ENCODE data around the gene HOXB2. TPM values are rescaled to one million over a fixed set of nuclear protein-coding genes. Genes with fewer than 3 reads are reported as not detected.
A peak's percentile ranks its signal among the peaks of the same experiment; 100 is the strongest.

HOXB2 gene
- polyA plus RNA-seq, 3 donors, result 1.6 to 3.8 (median 3.3) TPM

DNA sequence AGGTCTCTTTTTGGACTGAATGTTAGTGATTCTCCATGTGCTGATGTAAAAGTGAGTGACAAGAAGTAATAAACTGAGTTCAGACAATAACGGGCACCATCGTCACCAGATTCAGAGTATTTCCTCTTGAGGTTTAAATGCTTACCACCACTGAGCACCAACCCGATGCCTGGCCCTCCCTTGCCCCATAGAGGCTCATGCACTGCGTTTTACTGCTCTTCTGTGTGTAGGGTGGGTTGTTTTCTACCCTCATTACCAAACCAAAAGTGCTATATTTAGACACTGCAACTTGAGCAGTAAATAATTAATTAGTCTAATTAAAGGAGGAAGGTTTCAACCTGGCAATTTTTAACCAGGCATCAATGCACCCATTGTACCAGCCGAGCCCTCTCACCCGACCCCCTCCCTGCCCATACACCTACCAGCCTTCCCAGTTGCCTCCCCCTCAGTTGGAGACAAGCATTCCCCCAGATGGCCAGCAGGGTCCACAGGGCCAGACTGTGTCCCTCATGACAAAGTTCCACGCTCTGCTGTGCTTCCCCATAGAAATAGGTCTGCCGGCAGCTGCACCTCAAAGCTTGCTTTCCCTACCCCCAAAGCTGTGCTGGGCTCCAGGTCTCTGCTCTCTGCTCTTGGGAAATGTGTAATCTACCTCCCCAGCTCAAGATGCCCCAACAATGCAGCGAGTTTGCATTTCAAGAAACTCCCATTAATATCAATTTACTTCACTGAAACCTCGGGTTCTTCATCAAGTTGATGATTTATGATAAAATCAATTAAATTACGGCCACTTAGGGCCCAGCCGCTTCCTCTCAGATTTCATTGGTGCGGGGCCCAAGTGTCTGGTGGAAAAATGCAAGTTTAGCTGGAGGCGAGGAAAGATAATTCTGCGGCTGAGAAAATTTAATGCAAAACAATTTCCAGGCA lies 17.2 kb upstream of the HOXB2 start:
- H4K20me1 ChIP-seq (ENCODE audit: insufficient read depth, low read length), result no peaks in the 10 kb centered on the region
- H3K9me3 ChIP-seq (replicated peaks in 1 of 2; ENCODE audit: control insufficient read depth in 1 of 2, insufficient read depth in 1 of 2, low read length in 2 of 2), result no peaks in the 10 kb centered on the region
- peak overlapping the region in 1 of 2 donors; percentile 52 for H3K4me3 Mint-ChIP-seq
- TF ChIP-seq, protein P1, sequence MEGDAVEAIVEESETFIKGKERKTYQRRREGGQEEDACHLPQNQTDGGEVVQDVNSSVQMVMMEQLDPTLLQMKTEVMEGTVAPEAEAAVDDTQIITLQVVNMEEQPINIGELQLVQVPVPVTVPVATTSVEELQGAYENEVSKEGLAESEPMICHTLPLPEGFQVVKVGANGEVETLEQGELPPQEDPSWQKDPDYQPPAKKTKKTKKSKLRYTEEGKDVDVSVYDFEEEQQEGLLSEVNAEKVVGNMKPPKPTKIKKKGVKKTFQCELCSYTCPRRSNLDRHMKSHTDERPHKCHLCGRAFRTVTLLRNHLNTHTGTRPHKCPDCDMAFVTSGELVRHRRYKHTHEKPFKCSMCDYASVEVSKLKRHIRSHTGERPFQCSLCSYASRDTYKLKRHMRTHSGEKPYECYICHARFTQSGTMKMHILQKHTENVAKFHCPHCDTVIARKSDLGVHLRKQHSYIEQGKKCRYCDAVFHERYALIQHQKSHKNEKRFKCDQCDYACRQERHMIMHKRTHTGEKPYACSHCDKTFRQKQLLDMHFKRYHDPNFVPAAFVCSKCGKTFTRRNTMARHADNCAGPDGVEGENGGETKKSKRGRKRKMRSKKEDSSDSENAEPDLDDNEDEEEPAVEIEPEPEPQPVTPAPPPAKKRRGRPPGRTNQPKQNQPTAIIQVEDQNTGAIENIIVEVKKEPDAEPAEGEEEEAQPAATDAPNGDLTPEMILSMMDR (IDR thresholded peaks at IDR 0.05), result peak; percentile 14
- no peaks in the 10 kb centered on the region for H3K79me2 ChIP-seq (ENCODE audit: insufficient read depth, low read length)
- peaks cover 22 to 58% of the 10 kb centered on the region in 2 donors for H3K27me3 ChIP-seq (ENCODE audit: control insufficient read depth in 2 of 2, insufficient read depth in 2 of 2, low read length in 2 of 2)
- intact Hi-C loops (cut with micrococcal nuclease), result no loop called here
- no peak overlapping the region for H3K27ac Mint-ChIP-seq
- H2AFZ ChIP-seq (ENCODE audit: insufficient read depth, low read depth, low read length, poor library complexity, severe bottlenecking), result no peak overlapping the region
- no peaks in the 10 kb centered on the region for H3K4me1 ChIP-seq (ENCODE audit: control insufficient read depth in 1 of 2, insufficient read depth in 2 of 2, low read length in 2 of 2)
- H3K4me2 ChIP-seq (replicated peaks; ENCODE audit: extremely low read depth, low read length, poor library complexity, severe bottlenecking), result no peak overlapping the region
- H3K9me3 Mint-ChIP-seq, result peaks cover 0 to 4% (median 0%) of the 10 kb centered on the region in 7 donors
- DNase-seq, result no peak
- no peaks in the 10 kb centered on the region for H3K36me3 ChIP-seq (replicated peaks in 1 of 2; ENCODE audit: control insufficient read depth in 1 of 2, insufficient read depth in 2 of 2, low read length in 2 of 2)
- no peak overlapping the region for H3K9ac ChIP-seq (ENCODE audit: insufficient read depth, low read length, poor library complexity, severe bottlenecking)
- 83% methylated on average over 7 of the region's 15 CpGs for WGBS (ENCODE audit: insufficient coverage)
- peaks cover 0 to 6% of the 10 kb centered on the region in 2 donors for H3K36me3 Mint-ChIP-seq
- H3K27me3 Mint-ChIP-seq (ENCODE audit: low read depth in 3 of 3), result peaks cover 39 to 45% (median 40%) of the 10 kb centered on the region in 3 donors
- H3K4me1 Mint-ChIP-seq, result peaks cover 2% of the 10 kb centered on the region
- no peak overlapping the region for H3K27ac ChIP-seq (ENCODE audit: low read depth in 1 of 2, low read length in 2 of 2)
- H3K4me3 ChIP-seq (replicated peaks in 1 of 3; ENCODE audit: low read depth in 2 of 3, low read length in 3 of 3), result no peak overlapping the region

DNA sequence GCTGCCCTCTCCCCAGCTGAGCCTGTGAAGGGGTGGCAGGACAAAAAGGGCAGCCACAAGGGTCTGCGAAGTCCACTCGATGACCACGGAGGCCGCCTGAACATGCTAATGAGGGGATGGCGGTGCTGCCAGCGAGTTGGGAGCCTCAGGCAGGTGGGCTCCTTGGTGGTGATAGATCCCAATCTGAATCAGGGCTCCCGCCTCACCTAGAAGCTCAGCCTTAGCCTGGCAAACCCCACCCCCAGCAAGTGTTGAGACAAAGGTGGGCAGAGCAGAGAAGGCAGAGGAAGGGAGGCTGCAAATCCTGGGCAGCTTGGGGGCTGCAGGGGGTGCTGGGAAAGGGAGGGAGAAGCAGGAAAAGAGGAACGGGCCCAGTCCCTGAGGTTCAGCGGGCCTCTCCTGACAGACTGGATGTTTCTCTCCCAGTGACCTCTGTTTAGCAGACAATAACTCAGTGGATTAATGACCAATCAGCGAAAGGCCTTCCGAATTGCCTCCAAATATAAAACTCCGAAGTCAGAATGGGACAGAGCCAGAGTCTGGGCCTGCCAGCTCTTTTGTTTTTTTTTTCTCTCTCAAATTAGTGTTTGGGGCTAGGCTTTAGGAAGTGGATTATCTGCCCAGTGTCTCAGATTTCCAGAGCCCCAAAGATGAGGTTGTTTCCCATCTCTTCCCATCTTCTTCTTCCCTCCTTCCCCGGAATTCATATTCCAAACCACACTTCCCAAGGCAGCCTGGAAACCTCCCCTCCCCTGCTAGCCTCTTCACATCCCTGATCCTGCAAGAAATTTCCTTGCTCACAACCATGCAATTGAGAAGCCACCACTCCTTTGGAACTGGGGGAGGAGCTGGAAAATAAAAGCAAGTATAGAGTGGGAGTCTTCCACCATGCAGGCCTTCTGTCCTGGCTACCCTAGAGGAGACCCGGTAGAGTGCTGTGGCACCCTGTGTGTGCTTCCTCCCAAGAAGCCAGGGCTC lies 15.2 kb upstream of the HOXB2 start:
- Mint-ChIP-seq H3K9me3 (peaks cover 0 to 13% (median 0%) of the 10 kb centered on the region in 7 donors), H3K36me3 (peaks cover 0 to 14% of the 10 kb centered on the region in 2 donors), H3K27ac (no peak overlapping the region), H3K27me3 (ENCODE audit: low read depth in 3 of 3) (peaks cover 57 to 64% (median 58%) of the 10 kb centered on the region in 3 donors), H3K4me3 (no peak overlapping the region), H3K4me1 (peaks cover 9% of the 10 kb centered on the region)
- 87% methylated on average over 9 of the region's 14 CpGs for WGBS (ENCODE audit: insufficient coverage)
- Histone ChIP-seq H3K9ac (ENCODE audit: insufficient read depth, low read length, poor library complexity, severe bottlenecking) (no peak overlapping the region), H2AFZ (ENCODE audit: insufficient read depth, low read depth, low read length, poor library complexity, severe bottlenecking) (no peak overlapping the region), H3K27me3 (ENCODE audit: control insufficient read depth in 2 of 2, insufficient read depth in 2 of 2, low read length in 2 of 2) (peaks cover 25 to 58% of the 10 kb centered on the region in 2 donors), H3K4me1 (ENCODE audit: control insufficient read depth in 1 of 2, insufficient read depth in 2 of 2, low read length in 2 of 2) (peaks cover 3 to 8% of the 10 kb centered on the region in 2 donors), H3K79me2 (ENCODE audit: insufficient read depth, low read length) (no peaks in the 10 kb centered on the region), H3K27ac (ENCODE audit: low read depth in 1 of 2, low read length in 2 of 2) (no peak overlapping the region), H3K9me3 (replicated peaks in 1 of 2; ENCODE audit: control insufficient read depth in 1 of 2, insufficient read depth in 1 of 2, low read length in 2 of 2) (no peaks in the 10 kb centered on the region), H4K20me1 (ENCODE audit: insufficient read depth, low read length) (no peaks in the 10 kb centered on the region), H3K36me3 (replicated peaks in 1 of 2; ENCODE audit: control insufficient read depth in 1 of 2, insufficient read depth in 2 of 2, low read length in 2 of 2) (no peaks in the 10 kb centered on the region), H3K4me2 (replicated peaks; ENCODE audit: extremely low read depth, low read length, poor library complexity, severe bottlenecking) (no peak overlapping the region), H3K4me3 (replicated peaks in 1 of 3; ENCODE audit: low read depth in 2 of 3, low read length in 3 of 3) (no peak overlapping the region)
- no peak for DNase-seq
- TF ChIP-seq, protein P1 (IDR thresholded peaks at IDR 0.05), result no peak
- intact Hi-C loops (cut with micrococcal nuclease), result no loop called here

Data from CD14-positive monocyte (primary cell).